ENCODE data around the gene FBN2.
"Not testable (repeated sequence)": the region's sequence is repeated elsewhere in the genome, so short reads cannot be mapped to it uniquely, and the experiment has no call there.

The FBN2 gene

GRCh38 chr5:128413356-128413755 lies 124.7 kb downstream of the FBN2 start:
- no peak for DNase-seq

- DNase-seq = no peak
Measured at GRCh38 chr5:128412145-128412930, 125.7 kb downstream of the FBN2 start.

GRCh38 chr5:128409166-128409800 lies 128.8 kb downstream of the FBN2 start:
- no peak for DNase-seq

- DNase-seq = no peak
Measured at GRCh38 chr5:128408622-128409021, 129.4 kb downstream of the FBN2 start.

GRCh38 chr5:128407944-128408343 lies 130.1 kb downstream of the FBN2 start:
- no peak for DNase-seq

- DNase-seq = no peak
Measured at GRCh38 chr5:128406803-128407202, 131.2 kb downstream of the FBN2 start.

GRCh38 chr5:128405159-128405558 lies 132.9 kb downstream of the FBN2 start:
- no peak for DNase-seq

- peak in 1 of 2 experiments; percentile 20 for DNase-seq
Measured at GRCh38 chr5:128403333-128403732, 134.7 kb downstream of the FBN2 start.

GRCh38 chr5:128402506-128402905 lies 135.5 kb downstream of the FBN2 start:
- DNase-seq = no peak

GRCh38 chr5:128400766-128401165 lies 137.3 kb downstream of the FBN2 start:
- DNase-seq = not testable (repeated sequence)

- DNase-seq = no peak
Measured at GRCh38 chr5:128399111-128399510, 138.9 kb downstream of the FBN2 start.

GRCh38 chr5:128397876-128398275 lies 140.2 kb downstream of the FBN2 start:
- no peak for DNase-seq

GRCh38 chr5:128395073-128395472 lies 143.0 kb downstream of the FBN2 start:
- no peak for DNase-seq

GRCh38 chr5:128384068-128384467 lies 154.0 kb downstream of the FBN2 start:
- DNase-seq = no peak

- no peak for DNase-seq
Measured at GRCh38 chr5:128380337-128380736, 157.7 kb downstream of the FBN2 start.

GRCh38 chr5:128378632-128379031 lies 159.4 kb downstream of the FBN2 start:
- no peak for DNase-seq

- DNase-seq = no peak
Measured at GRCh38 chr5:128378196-128378595, 159.8 kb downstream of the FBN2 start.

- no peak for DNase-seq
Measured at GRCh38 chr5:128376577-128376976, 161.5 kb downstream of the FBN2 start.

GRCh38 chr5:128366147-128366546 lies 171.9 kb downstream of the FBN2 start:
- DNase-seq = no peak

GRCh38 chr5:128362370-128362769 lies 175.7 kb downstream of the FBN2 start:
- no peak for DNase-seq

GRCh38 chr5:128358826-128359225 lies 179.2 kb downstream of the FBN2 start:
- no peak for DNase-seq

- no peak for DNase-seq
Measured at GRCh38 chr5:128357226-128357625, 180.8 kb downstream of the FBN2 start.

GRCh38 chr5:128355961-128356360 lies 182.1 kb downstream of the FBN2 start:
- no peak for DNase-seq

GRCh38 chr5:128353441-128354107 lies 184.5 kb downstream of the FBN2 start:
- no peak for DNase-seq
